C4-2B (cell line): ENCODE measurements around the gene KRT71.

ENCODE experiments used
- H3K27ac ChIP-seq: fragments of 450-650 bp; 2 replicates; pipeline ENCODE4 v1.5.1; 2017
- ZFX ChIP-seq: fragments of 450-650 bp; IDR thresholded peaks from 2 replicates; pipeline ENCODE4 v1.6.1; 2017
- TF ChIP-seq, protein P1 (sequence below): fragments of 450-650 bp; conservative IDR thresholded peaks from 2 replicates; pipeline ENCODE4 v1.5.1; 2017; ENCODE audit warnings: mild to moderate bottlenecking

Gene KRT71

DNA sequence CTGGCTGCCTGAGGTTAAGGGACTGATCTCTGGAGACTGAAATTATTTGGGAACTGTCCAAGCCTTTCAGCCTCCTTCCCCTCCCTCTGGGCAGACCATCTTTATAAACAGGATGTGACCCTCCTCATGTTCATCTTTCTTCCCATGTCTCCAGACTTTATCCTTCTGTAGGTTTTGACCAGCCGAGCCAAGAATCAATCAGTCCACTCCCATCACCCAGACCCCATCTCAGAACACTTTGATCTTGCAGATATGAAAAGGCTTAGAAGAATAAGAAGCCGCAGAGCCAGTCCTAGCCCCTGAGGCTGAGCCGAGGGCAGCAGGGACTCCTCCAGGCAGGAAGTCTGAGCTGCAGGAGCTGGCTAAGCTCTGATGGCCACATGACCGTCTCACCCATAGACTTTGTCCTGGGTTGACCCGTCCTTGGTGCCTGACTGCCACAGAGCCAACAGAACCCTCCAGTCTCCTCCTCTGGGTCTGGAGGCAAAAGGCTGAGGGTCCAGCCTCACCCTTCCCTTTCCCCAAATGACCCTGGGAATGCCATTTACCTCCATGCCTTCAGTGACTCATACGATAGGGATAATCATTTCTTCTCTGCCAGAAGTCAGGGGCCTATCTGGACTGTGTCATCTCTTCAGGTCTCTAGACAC lies 1.6 kb downstream of the KRT71 start:
- TF ChIP-seq ZFX: no peak
- TF ChIP-seq, protein P1, sequence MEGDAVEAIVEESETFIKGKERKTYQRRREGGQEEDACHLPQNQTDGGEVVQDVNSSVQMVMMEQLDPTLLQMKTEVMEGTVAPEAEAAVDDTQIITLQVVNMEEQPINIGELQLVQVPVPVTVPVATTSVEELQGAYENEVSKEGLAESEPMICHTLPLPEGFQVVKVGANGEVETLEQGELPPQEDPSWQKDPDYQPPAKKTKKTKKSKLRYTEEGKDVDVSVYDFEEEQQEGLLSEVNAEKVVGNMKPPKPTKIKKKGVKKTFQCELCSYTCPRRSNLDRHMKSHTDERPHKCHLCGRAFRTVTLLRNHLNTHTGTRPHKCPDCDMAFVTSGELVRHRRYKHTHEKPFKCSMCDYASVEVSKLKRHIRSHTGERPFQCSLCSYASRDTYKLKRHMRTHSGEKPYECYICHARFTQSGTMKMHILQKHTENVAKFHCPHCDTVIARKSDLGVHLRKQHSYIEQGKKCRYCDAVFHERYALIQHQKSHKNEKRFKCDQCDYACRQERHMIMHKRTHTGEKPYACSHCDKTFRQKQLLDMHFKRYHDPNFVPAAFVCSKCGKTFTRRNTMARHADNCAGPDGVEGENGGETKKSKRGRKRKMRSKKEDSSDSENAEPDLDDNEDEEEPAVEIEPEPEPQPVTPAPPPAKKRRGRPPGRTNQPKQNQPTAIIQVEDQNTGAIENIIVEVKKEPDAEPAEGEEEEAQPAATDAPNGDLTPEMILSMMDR: no peak
- H3K27ac ChIP-seq: no peak overlapping the region

DNA sequence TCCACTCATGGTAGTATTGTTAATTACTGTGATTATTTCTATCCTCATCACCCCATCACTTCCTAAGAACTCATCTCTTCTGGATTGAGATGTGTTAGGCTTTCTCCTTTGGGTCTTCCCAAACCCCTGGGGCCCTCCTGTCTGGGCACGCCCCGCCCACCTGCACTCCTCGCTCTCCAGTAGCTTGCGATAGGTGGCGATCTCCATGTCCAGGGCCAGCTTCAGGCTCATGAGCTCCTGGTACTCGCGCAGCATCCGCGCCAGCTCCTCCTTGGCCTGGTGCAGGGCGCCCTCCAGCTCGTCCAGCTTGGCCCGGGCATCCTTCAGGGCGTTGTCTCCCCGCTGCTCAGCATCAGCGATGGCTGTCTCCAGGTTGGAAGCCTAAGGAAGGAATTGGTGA lies 6.8 kb downstream of the KRT71 start:
- H3K27ac ChIP-seq: no peak overlapping the region
- no peak for TF ChIP-seq ZFX
- TF ChIP-seq, protein P1: no peak

DNA sequence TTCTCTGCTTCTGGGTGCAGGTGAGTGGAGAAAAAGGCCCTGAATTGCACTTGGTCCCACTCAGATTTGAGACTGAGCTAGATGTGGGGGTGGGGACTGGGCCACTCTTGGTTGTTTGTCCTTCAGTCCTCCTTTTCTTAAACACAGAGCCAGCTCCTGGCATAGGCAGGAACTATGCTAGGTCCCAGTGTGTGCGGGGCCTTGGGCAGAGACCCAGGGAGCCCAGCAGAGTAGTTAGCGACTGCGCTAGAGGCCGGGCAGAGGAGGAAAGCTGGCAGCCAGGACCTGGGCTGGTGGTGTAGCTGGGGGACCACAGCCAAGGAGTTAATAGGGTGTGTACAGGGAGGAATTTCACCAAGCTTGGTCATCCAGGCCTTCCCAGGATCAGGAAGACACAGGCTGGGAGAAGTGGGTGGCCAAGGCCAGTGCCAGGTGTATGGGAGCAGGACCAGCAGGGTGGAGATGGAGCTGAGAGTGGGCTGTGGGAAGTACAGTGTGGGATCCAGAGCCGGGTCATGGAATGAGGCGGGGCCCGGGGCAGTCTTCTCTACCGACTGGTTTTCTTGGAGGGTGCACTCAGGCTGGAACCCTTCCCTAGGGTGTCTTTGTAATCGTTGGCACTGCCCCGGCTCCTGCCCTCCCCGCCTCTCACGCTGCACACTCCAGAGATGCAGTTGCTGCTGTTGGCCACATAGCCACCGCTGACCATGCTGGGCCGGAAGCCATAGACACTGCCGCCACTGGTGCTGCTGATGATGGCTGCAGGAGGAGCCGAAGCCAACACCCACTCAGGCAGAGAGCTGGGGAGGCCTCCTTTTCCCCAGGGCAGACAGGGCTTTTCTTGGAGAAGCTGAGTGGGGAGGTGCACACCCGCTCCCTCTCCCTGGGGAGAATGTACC lies 8.7 kb downstream of the KRT71 start:
- no peak overlapping the region for H3K27ac ChIP-seq
- TF ChIP-seq, protein P1: no peak; the same call in 1 of the 2 replicates
- no peak for TF ChIP-seq ZFX

DNA sequence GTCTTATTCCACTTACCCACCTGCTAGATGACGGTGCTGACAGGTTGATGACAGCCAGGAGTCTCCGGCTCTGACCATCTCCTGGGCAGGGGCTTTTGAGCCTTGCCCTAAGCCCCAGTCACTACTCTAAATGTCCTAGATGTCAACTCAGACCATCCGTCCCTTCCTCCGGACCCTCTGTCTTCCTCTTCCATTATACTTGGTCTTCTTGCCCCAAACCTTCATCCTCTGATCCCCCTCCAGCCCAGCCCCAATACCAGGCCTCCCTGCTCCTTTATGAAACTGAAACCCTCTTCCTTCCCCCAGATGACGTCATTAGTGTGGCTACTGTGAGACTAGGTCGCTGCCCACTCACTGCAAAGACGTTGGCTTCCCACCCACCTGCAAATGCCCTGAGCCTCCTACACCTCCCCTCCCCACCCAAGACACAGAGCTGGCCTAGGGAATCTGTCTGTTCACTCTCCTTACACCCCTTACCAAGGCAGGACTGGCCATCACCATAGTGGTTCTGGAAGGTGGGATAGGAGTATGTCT lies 10.1 kb downstream of the KRT71 start:
- TF ChIP-seq, protein P1: no peak
- TF ChIP-seq ZFX: no peak
- no peak overlapping the region for H3K27ac ChIP-seq

DNA sequence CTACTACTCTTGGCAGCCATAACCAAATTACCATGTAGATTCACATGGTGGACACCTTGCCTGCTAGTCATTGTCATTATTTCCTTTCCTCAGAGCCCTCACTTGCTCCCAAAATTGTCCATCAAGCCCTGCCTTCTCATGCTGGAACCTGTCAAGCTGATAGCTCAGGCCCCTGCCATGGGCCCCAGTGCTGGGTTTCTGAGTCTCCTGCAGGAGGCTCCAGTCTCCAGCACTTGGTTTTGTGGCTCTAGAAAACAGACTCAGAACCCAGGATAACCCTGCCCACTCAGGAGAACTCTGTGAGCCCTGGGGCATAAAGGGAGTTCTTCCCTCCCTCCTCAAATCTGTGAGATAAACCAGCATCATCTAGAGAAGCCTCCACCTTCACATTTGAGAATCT lies 10.8 kb downstream of the KRT71 start:
- no peak overlapping the region for H3K27ac ChIP-seq
- TF ChIP-seq, protein P1: no peak; the same call in 1 of the 2 replicates
- TF ChIP-seq ZFX: no peak

DNA sequence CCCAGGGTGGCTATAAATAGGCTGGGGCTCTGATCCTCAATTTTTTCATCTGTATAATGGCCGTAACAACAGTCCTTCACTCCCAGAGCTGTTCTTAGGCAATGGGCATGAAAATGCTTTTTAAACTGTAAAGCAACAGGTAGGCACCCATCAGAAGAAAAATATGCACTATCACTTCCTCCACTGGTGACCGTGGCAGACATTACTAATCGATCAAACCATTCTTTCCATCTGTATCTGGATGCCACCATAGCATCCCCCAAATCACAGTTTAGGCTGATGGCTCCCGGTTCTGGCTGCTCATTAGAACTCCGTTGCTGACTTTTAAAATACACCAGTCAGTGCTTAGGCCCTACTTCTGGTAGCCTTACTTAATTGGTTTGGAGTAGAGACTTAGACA lies 11.2 kb downstream of the KRT71 start:
- H3K27ac ChIP-seq: no peak overlapping the region
- no peak for TF ChIP-seq ZFX
- TF ChIP-seq, protein P1: no peak

DNA sequence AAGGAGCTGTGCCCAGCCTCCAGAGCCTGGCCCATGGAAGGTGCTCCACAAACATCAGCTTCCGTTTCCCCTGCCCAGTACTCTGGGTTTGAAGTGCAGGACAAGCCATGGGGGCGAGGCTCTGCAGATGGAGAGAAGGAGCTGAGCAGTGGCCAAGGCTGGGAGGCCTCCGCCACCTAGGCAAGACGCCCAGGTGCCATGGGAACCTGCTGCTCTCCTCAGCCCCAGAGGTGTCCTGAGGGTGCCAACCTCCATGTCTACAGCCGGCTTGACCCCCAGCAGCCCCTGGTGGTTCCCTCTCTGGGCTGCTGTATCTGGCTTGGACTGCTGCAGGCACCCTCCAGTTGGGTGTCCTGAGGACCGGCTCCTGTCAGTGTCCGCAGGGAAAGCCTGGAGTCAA lies 12.4 kb downstream of the KRT71 start:
- no peak overlapping the region for H3K27ac ChIP-seq
- TF ChIP-seq, protein P1: no peak
- TF ChIP-seq ZFX: no peak
